ENCODE measurements around the gene C6orf47.

DNA sequence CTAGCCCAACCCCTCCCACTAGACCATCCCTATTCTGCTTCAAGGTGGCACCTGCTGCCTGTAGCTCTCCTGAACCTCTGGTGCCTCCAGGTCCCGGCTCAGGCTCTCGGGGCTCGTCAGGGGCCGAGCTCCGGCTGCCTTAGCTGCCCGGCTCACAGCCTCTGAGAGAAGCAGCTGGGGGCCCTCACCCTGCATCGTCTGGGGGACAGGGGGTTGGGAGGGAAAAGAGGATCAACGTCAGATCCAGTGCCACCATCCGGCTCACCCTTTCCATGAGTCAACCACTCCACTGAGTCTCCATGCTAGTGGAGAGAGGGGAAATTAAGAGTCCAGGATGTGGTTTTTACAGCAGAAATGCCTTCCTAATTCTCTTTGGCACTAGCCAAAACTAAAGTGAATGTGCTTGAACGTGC is 21.1 kb downstream of the C6orf47 start:
- TF ChIP-seq EZH2 (IDR thresholded peaks at IDR 0.05; ENCODE audit: borderline replicate concordance, low read length): no peak
- no peak for TF ChIP-seq CTCF (conservative IDR thresholded peaks at IDR 0.05 in 1 of 2, IDR thresholded peaks at IDR 0.05 in 1 of 2; ENCODE audit: extremely low read depth in 1 of 2, insufficient read depth in 1 of 2, low read depth in 1 of 2, low read length in 2 of 2)
